Thyroid gland (tissue), 4 donors: ENCODE results near the gene UBE2L6.

ENCODE experiments used
- POLR2A ChIP-seq, 2 donors: fragments of 450-650 bp; IDR thresholded peaks; one replicate each; pipeline ENCODE4 v1.6.1; 2017; ENCODE audit warnings: antibody characterized with exemption in 2 of 2, mild to moderate bottlenecking in 2 of 2, moderate library complexity in 1 of 2
- TF ChIP-seq, protein P1 (sequence below), 6 experiments: fragments of 200-600 bp in 3 of 6; fragments of 450-650 bp in 3 of 6; sonication (generic) in 3 of 6; IDR thresholded peaks; one replicate each; pipeline ENCODE4 v1.5.1; 2016 to 2019; ENCODE audit warnings: antibody characterized with exemption in 6 of 6, mild to moderate bottlenecking in 2 of 6, inconsistent platforms in 1 of 6, moderate library complexity in 1 of 6

DNA sequence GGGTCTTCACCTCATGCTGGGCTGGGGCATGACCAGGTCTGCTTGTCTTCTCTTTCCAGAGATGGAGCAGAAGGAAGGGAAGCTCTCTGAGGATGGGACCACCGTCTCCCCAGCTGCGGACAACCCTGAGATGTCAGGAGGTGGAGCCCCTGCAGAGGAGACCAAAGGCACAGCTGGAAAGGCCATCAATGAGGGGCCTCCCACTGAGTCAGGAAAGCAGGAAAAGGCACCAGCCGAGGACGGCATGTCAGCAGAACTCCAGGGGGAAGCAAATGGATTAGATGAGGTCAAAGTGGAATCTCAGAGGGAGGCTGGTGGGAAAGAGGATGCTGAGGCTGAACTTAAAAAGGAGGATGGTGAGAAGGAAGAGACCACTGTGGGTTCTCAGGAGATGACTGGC, 24.9 kb downstream of the UBE2L6 start:
- TF ChIP-seq POLR2A (IDR thresholded peaks at IDR 0.05), result no peak
- TF ChIP-seq, protein P1, sequence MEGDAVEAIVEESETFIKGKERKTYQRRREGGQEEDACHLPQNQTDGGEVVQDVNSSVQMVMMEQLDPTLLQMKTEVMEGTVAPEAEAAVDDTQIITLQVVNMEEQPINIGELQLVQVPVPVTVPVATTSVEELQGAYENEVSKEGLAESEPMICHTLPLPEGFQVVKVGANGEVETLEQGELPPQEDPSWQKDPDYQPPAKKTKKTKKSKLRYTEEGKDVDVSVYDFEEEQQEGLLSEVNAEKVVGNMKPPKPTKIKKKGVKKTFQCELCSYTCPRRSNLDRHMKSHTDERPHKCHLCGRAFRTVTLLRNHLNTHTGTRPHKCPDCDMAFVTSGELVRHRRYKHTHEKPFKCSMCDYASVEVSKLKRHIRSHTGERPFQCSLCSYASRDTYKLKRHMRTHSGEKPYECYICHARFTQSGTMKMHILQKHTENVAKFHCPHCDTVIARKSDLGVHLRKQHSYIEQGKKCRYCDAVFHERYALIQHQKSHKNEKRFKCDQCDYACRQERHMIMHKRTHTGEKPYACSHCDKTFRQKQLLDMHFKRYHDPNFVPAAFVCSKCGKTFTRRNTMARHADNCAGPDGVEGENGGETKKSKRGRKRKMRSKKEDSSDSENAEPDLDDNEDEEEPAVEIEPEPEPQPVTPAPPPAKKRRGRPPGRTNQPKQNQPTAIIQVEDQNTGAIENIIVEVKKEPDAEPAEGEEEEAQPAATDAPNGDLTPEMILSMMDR (IDR thresholded peaks at IDR 0.05), result no peak
